Uterine smooth muscle cell (primary cell): ENCODE results near the gene MUSTN1. TPM values are rescaled to one million over a fixed set of nuclear protein-coding genes. Genes with fewer than 3 reads are reported as not detected.

ENCODE experiments used
- total RNA-seq: library from RNA; depleted of rRNA; stranded (reverse); fragments of >200 nt; gene quantifications from 2 replicates; pipeline ENCODE4 v1.2.3, GENCODE V29; 2014

MUSTN1 gene
- 0.50 TPM in 1 of 2 replicates, not detected in the other for total RNA-seq

GRCh38 chr3:52834871-52835501 lies at the start of gene MUSTN1:
Gene MUSTN1 (minus strand): TSS chr3:52835019. CDS start chr3:52834948, 71 bp downstream.

GRCh38 chr3:52830535-52831258 lies 4.1 kb downstream of the MUSTN1 start, which contains the start of gene ITIH4:
Gene ITIH4 (minus strand): TSS chr3:52830672. CDS start chr3:52830642, 30 bp downstream.

GRCh38 chr3:52794612-52795099 lies 40.2 kb downstream of the MUSTN1 start, which contains the start of gene ITIH3:
Gene ITIH3 (plus strand): TSS chr3:52794796. CDS start chr3:52794804, 8 bp downstream.

Other genes with a start within 250 kb of the MUSTN1 start
- 93.8 and 96.0 TPM in 2 replicates for gene PBRM1, start 149.1 kb downstream of the MUSTN1 start, total RNA-seq
- gene GNL3, start 149.0 kb downstream of the MUSTN1 start, total RNA-seq, result 155 and 182 TPM in 2 replicates
- 99.9 and 129 TPM in 2 replicates for gene GLT8D1, start 129.2 kb downstream of the MUSTN1 start, total RNA-seq
- 53.6 and 59.9 TPM in 2 replicates for gene SPCS1, start 128.9 kb downstream of the MUSTN1 start, total RNA-seq
- gene NEK4, start 64.1 kb downstream of the MUSTN1 start, total RNA-seq, result 26.7 and 31.7 TPM in 2 replicates
- not detected in 2 replicates for gene ITIH1, start 57.4 kb downstream of the MUSTN1 start, total RNA-seq
- gene ITIH3, start 40.2 kb downstream of the MUSTN1 start, total RNA-seq, result 0.12 TPM in 1 of 2 replicates, not detected in the other
- gene ITIH4, start 4.3 kb downstream of the MUSTN1 start, total RNA-seq, result 0.66 and 1.7 TPM in 2 replicates
- gene STIMATE, start 62.5 kb upstream of the MUSTN1 start, total RNA-seq, result 13.4 and 23.9 TPM in 2 replicates
- gene SFMBT1, start 211.1 kb upstream of the MUSTN1 start, total RNA-seq, result 7.5 and 13.8 TPM in 2 replicates